ENCODE measurements around the gene LYRM4.
"Not testable (repeated sequence)": the region's sequence is repeated elsewhere in the genome, so short reads cannot be mapped to it uniquely, and the experiment has no call there.

LYRM4 gene

GRCh38 chr6:5139828-5140771 lies 120.7 kb downstream of the LYRM4 start:
- no peak for DNase-seq

DNA sequence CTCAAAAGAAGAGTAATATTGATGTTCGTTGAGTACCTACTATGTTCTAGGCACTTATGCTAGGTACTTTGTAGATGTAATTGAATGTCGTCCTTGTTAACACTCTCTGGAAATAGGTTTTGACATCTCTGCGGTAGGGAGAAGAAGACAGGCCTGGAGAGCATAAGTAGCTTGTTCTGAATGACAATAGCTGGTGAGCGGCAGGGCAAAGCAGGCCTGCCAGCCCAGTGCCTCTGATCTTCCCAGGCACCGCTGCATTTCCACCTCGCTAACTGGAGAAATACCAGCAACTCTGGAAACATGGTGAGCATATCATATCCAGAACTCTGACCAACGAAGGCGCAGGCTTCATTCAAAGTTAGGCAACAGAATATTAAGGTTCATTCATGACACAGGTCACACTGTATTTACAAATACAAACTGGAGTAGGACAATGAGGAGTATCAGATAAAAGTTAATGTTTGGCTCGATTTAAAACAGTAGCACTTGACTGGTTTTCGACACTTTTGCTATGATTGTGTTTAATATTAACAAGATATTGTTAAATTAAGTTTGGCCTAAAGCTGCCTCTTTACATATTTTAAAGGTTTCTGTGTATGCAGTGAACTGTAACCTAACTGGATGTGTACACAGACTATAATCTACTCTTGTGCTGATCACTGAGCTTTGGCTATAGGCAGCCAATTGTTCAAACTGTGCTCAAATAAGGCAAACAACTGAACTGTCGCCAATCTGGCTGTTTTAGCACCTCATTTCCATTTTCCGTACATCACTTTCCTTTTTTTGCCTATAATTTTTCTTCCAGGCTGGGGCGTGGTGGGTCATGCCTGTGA lies 121.5 kb downstream of the LYRM4 start:
- no peak for DNase-seq

DNA sequence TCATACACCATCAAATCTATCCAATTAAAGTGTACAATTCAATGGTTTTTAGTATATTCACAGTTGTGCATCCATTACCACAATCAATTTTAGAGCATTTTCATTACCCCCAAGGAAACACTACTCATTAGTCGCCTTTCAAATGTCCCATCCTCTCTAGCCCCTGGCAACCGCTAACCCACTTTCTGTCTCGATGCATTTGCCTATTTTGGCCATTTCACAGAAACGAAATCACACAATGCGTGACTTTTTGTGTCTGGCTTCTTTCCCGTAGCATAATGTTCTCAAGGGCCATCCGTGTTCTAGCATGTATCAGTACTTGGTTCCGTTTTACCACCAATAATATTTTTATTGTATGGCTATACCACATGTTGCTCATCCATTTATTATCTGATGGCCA lies 123.9 kb downstream of the LYRM4 start:
- no peak for DNase-seq

- DNase-seq, result no peak
Observed at GRCh38 chr6:5135788-5136376, 124.9 kb downstream of the LYRM4 start.

DNA sequence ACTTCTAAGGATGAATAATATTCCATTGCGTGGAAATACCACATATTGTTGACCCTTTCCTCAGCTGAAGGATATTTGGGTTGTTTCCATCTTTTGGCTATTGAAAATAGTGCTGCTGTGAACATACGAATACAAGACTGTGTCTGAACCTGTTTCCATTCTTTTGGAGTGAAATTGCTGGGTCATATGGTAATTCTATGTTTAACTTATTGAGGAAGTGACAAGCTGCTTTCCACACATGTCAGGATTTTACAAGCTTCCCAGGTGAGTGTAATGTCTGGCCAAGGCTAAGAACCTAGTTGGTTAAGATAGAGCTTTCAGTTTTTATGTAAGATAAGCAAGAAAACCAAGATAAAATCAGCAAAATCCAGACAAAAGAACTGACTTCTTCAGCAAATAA lies 126.8 kb downstream of the LYRM4 start:
- DNase-seq, result no peak

DNA sequence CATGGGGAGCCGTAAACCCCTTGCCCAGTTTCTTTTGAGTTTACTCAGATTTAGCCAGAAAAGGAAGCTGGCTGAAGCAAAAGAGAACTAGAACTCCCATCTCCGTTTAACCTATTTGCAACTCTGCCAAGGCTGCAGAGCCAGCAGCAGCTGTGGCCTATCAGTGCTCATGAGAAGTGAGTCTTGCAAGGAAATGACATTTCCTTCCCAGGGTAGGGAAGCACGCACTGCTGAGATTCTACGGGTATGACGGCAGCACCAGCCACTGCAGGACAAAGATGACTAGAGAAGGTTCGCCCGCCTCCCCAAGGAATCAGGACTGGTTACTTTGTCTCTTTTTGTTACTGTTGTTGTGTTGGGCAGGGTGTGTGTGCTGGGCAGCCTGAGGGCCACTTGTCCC lies 128.0 kb downstream of the LYRM4 start:
- peak; percentile 30 for DNase-seq

- DNase-seq, result no peak
Observed at GRCh38 chr6:5130135-5130866, 130.4 kb downstream of the LYRM4 start.

- DNase-seq, result no peak
Observed at GRCh38 chr6:5128351-5128750, 132.4 kb downstream of the LYRM4 start.

GRCh38 chr6:5127106-5127687 lies 133.6 kb downstream of the LYRM4 start:
- no peak for DNase-seq

- DNase-seq, result no peak
Observed at GRCh38 chr6:5126214-5126613, 134.5 kb downstream of the LYRM4 start.

DNA sequence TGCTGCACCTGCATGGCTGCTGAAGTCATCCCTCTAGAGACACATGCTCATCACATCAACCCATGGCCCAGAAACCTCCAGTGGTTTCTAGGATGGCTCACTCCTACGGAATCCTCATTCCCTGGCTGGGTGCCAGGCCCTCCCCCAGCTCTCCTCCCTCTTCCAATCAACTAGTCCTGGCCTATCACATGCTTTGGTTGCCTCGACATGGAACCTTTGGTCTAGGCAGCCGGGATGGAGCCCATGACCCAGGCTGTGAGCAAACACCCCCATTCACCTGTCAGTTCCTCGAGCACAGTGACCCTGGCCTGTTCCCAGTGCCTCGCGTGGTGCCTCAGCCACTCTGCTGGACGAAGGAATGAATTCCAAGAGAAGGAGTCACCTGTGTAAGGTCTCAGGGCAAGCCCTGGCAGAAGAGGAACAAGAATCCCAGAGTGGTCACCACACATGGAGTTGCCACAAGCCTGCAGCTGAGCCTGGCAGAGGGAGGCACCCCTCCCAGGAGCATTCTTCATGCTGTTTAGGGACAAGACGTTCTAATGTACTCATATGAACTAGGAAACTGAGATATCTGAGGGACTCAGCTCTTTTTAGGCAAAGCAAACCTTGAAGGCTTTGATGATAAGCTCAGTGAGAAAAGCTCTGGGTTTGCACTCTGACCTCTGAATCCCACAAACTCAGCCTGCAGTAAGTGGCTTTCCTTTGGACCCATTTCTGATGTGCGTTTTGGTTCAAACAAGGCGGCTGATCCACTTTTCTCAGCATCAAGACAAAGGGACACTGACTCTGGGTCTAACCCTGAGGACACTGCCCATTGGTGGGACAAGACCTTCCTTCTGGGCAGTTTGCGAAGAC lies 135.4 kb downstream of the LYRM4 start:
- no peak for DNase-seq

- no peak for DNase-seq
Observed at GRCh38 chr6:5124526-5124925, 136.2 kb downstream of the LYRM4 start.

- no peak for DNase-seq
Observed at GRCh38 chr6:5123296-5124143, 137.2 kb downstream of the LYRM4 start.

DNA sequence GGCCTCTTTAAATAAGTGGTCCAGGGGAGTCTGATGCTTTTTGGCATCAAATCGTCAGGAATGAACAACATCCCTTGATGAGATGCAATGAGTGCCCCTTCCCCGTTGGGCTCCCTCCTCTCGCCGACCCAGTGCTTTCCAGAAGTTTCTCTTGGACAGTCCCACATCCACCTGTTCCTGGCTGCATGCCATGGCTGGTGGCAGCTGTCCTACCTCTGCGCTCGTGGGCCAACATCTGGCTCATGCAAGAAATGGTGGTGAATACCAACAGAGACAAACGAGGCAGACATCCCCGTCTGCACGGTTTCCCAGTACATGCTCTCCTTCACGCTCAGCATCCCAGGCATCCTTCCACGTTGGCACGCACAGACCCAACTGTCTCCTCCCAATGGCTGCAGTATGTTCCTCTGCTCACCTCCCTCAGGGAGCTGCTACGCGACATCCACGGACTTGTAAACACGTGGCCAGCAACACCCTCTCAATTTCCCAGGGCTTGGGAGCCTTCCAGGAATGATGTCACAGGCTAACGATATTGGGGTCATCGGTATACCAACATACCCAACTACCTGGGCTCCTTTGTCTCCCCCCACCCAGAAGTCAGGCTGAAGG lies 138.1 kb downstream of the LYRM4 start:
- no peak for DNase-seq

DNA sequence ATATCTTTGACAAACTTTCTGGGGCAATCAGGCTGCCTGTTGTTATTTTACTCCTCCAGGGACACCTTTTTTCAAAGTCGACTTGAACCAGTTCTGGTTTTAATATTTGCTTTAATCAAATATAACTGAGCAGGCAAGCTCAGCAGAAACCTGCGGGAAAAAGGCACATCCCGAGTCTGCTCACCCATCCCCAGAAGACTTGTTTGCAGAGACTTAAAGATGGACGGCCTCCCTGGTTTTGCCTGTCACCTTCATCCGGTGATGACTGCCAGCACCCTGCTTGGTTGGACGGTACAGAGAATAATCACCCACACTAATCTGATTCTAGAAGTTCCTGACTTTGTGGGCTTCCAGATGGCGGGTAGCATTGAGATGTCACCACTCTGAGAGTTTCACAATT lies 138.8 kb downstream of the LYRM4 start:
- DNase-seq, result no peak

DNA sequence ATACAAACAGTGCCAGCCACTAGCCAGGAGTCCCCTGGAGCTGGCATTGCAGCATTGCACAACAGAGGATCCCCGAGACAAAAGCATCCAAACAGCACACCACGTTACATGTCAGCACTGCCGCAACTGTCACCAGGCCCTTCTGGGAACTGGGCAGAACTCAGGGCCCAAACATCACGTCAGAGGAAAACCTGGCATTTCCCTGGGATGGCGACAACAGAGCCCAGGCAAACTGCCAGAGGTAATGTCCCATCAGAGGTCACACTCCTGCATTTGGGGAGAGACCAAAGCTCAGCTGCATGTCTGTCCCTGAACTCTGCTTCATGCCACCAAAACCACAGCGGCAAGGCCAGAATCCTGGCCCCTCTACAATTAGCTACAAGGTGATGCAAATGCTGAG lies 139.3 kb downstream of the LYRM4 start:
- DNase-seq, result no peak

GRCh38 chr6:5120543-5120942 lies 140.2 kb downstream of the LYRM4 start:
- not testable (repeated sequence) for DNase-seq

GRCh38 chr6:5120011-5120410 lies 140.7 kb downstream of the LYRM4 start:
- no peak for DNase-seq

GRCh38 chr6:5119090-5119951 lies 141.4 kb downstream of the LYRM4 start:
- no peak for DNase-seq
